Measurements from ENCODE around the gene SDC3.

The SDC3 gene

DNA sequence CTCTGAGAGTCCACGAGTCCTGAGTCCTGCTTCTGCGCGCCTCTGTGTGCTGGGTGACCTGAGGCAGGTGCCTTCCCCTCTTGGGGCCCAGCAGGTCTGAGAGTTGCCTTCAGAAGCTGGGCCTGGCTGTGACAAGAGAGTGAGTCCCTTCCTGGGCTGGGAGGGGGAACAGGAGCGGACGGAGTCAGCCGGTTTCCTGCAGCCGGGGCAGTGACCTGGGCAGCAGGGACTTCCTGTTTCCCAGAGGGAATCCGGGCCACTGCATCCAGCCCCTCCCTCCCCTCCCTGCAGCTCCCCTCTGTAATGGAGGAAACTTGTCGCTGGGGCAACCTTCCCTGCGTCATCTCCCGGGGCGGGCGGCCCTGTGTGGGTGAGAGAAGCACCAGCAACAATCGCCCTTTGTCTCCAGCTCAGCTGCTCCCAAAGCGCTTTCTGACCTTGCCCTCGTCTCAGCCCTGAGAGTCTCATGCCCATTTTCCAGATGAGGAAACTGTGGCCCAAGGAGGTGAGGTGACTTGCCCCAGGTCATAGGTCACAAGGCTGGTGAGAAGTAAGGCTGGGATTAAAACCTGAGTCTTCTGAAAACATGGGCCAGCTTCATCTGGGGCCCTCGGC, 61.1 kb downstream of the SDC3 start:
- peak; percentile 24 for DNase-seq

DNA sequence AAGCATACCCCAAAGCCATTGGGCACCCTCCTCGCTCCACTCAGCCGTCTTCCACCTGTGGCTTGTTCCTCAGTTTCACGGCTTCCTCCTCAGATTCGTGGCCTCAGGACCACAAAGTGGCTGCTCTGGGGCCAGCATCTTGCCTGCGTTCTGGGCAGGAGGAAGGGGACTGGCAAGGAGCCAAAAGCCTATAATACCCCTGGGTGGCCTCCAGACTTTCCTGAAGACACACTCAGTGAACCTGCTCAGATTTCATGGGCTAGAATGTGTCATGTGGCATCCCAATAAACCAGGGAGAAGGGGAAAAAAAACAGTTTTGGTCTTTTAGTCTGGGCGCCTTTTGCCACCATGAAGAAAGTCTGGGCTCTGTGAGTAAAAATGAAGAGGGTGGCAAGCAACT, 62.0 kb downstream of the SDC3 start:
- DNase-seq, result no peak

DNA sequence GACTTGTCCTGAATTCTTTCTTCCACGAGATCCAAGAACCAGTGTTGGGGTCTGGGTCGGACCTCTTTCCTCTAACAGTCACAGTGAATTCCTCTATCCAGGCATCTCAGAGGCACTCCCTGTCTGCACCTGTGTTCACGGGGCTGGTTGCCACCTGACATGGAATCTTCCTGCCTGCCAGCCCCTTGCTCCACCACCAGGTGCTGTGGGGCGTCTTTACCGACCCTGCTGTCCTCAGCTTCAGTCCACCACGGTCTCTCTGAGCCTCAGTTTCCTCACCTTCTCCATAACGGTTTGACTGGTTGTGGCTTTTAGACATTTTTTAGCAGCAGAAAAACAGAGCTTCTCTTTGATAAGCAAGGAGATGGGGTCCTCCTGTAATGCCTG, 62.7 kb downstream of the SDC3 start:
- no peak for DNase-seq

DNA sequence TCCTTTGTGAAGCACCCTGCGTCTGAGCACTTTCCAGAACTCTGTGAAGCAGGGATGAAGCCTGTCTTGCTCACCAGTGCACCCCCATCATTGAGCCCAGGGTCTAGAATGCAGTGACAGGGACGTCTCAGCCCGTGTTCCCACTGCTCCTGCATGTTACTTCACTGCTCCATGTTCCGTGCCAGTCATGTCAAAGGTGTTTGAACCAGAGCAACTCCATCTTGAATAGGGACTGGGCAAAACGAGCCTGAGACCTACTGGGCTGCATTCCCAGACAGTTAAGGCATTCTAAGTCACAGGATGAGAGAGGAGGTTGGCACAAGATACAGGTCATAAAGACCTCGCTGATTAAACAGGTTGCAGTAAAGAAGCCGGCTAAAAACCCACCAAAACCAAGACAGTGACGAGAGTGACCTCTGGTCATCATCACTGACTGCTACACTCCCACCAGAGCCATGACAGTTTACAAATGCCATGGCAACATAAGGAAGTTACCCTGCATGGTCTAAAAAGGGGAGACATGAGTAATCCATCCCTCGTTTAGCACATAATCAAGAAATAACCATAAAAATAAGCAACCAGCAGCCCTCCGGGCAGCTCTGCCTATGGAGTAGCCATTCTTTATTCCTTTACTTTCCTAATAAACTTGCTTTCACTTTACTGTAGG, 63.2 kb downstream of the SDC3 start:
- no peak for DNase-seq

DNA sequence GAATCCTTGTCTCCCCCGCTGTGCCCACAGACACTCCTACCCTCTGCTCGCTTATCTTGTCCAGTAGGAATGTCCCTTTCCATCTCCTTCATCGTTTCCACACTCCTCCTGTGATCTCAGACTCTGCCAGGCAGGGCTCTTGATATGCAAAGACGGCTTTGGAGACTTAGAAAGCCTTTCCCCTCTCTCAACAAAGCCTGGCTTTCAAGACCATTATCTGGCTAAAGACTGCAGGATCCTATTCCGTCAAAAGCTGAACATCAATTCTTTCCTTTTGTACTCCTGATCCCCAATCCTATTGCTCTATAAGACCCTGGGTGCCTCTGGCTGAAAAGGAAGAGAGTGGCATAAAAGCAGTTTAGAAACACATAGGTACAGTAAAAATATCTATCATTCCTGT, 63.9 kb downstream of the SDC3 start:
- no peak for DNase-seq

DNA sequence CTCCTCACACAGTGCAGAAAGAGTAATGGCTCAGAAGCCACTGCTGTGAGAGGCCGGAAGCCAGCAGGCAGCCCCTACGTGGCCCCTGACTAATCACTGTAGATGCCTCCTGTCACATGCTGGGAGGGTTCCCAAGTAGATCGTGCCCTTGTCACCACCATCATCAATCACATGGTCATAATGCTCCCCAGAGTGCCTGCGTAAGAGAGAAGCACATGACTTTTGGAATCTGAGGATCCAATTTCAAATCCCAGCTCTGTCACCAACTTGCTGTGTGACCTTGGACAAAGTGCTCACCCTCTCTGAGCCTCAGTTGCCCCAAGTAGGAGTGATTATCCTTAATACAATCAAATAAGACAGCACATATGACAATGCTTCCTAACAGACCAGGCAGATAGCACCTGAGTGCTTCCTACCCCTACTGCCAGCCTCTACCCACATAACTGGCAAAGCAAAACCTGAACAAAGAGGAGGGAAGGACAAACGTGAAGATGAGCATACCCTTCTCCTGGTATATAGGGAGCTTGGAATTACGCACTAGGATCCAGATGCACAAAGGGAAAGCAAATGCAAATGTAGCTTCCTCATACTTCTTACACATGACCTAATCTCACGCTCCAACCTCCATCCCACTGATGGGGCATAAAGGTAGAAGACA, 65.7 kb downstream of the SDC3 start:
- peak; percentile 47 for DNase-seq

DNA sequence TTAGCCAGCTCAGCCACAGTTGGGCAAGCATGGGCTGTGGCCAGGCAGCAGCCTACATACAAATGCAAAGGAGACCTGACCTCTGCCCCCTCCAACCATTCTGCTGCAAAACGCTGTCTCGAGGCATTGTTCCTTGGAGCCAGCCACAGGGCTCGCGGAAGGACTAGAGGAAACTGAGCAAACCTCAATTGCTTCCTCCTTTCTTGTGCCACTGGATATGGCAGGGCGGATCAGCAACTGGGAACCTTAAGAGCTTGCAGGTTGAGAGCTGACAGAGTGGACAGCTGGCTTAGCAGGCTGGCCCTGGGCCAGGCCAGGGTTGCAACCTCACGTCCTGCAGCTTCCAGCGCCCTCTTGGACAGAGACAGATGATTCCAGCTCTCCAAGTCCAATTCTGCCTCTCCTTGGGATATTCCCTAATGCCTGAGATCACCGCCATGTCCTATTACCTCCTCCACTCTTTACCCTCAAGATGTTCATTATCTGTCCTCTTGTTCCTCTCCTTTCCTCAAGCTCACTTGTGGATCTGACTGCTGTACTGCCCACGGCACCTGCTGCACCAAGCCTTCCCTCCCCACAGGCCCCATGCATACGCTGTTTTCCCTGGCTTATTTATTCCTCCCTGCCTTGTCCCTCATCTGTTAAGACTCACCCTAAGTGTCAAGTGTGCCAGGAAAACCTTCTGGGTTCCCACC, 67.5 kb downstream of the SDC3 start:
- no peak for DNase-seq

DNA sequence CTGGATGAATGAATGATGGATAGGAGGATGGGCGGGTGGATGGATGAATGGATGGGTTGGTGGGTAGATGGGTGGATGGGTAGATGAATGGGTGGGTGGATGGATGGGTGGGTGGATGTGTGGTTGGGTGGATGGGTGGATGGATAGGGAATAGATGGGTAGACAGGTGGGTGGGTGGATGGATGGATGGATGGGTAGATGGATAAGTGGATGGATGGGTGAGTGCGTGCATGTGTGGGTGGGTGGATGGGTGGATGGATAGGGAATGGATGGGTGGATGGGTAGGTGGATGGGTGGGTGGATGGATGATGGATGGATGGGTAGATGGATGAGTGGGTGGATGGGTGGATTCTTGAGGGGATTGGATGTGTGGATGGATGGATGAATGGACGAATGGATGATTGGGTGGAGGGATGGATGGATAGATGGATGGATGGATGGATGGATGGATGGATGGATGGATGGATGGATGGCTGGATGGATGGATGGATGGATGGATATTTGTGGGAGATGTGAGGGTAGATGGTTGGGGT, 68.7 kb downstream of the SDC3 start:
- no peak for DNase-seq

DNA sequence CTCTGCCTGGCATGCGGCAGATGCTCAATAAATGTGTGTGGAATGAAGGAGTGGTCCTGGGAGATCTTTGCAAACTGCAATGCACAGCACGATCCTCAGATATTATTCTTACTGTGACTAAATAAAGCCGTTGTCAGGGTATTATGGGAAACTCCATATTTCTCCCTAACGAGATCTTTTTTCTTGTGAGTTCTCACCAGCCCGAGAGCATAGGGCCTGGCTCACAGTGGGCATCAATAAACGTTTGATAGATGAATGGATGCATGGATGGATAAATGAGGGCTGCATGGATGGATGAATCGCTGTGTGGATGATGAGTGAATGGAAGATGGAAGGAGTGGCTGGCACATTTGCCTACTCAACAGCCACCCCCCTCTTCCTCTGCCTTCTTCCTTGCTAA, 69.6 kb downstream of the SDC3 start:
- no peak for DNase-seq

DNA sequence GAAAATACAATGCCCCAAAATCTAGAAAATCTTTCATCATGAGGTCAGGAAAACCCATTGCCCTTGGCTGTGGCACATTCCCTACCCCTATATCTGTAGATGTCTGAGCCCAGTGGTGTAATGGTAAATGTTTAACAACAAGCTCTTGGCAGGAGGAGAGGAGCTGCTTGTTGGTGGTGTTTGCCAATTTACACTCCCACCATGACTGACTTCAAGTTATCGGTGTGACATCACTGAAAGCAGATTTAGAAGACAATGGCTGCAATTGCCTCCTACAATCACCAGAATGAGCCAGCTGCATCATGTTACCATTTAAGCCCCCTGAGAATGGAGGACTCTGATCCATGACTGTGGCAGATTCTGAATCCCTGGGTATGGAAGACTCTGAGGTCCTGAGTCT, 70.9 kb downstream of the SDC3 start:
- no peak for DNase-seq

DNA sequence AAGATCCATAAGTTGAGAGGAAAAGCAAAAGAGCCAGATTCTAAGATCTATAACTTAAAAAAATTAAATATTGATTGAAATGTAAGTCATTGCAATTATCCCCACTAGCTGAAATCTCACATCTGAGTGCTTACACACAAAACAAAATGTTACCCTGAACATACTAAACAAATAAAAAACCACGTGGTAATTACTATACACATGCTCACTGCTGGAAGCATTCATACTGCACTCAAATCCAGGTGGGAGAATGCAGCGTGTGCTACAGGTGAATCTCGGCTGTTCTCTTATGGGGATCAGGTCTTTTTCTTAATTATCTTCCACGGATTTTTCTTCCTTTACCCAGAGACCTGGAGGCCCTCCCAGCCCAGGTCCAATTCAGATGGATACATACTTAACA, 74.3 kb downstream of the SDC3 start:
- no peak for DNase-seq

DNA sequence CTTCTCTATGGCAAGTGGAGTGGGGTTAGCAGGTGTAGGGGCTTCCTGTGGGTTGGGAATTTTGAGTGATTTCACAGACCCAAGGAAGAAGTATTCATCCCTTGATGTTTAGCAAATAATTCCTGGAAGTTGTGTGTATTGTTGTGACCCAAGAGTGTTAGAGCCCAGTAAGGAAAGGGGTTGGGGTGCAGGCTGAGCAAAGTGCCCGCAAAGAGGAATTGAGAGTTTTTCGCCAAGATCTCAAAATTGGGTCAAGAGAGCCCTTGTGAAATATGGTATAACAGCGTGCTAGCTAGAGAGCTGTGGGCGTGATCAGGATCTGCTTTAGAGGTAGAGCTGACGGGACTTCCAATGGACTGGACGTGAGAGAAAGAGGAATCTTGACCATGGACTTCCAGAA, 78.0 kb downstream of the SDC3 start:
- DNase-seq, result no peak

DNA sequence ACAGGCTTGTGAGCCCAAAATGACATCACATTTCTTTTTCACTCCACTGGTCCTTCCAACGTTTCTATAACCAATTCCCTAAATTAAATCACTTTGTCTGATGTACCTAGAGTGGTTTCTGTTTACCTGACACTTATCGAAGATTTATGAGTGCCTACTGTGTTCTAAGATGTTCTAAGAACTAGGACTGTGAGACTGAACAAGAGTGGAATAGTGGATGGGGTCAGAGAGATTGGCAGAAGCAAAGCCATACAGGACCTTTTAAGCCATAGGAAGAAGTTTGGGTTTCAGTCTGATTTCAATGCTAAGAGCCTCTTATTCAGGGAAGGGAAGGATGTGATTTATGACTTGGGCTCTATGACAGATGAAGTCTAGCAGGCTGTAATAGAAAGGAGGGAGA, 78.7 kb downstream of the SDC3 start:
- no peak for DNase-seq

DNA sequence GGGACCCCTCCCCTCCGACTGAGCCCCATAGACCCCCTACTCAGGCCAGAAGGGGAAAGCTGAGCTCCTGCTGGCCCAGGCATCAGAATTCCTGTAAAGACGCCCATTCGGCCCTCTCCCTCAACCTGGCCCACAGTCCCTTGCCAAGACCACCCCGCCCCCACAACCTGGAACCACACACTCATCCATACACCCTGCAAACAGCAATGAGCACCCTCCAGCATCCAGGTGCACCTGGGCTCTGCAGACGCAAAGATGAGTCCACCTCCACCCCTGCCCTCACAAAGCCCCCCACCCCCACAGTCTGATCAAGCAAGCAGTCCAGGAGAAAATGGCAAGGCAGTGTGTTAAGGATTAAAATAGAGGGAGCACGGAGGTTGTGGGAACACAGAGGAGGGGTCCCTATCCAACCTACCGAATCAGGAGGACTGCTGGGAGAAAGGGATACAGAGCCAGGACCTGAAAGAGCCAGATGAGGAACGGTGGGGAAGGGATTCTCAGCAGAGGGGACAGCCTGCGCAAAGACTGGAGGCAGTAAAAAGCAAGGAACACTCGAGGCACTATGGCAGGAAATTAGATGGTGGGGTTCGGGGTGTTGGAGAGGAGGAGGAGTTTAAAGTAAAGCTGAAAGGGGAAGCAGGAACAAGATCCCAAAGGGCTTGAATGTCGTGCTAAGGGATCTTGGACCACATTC, 83.7 kb downstream of the SDC3 start:
- no peak for DNase-seq

DNA sequence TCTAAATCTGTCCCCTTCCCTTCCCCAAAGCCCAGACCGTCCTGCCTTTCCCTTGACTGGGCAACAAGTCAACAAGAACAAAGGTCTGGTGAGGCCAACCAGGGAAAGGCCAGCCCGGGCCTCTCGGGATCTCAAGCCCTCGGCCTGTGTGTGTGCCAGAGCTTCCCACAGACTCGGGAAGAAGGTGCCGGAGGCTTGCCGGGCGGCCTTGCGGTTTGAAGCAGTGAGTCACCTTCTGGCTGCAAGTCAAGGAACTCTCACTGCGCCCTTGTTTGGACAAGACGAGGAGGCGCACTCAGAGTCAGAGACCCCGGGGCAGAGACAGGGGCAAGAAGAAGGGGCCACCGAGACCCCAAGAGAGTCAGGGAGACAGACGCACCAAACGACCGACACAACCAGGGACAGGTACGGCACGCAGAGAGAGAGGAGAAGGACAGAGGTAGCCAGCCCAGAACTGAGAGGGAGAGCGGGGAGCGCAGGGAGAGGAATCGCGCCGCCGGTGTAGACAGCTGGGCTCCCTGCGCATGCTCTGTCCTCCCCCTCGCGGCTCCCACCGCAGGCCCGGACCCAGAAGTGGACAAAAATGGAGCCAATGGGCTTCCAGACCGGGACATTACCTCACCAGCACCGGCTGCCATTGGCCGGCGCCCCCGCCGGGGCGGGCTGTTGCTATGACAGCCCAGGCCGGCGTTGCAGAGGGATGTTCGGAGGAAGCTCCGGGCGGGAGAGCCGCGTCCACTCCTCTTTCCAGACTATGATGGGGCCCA, 84.4 kb downstream of the SDC3 start:
- peak; percentile 99 for DNase-seq

DNA sequence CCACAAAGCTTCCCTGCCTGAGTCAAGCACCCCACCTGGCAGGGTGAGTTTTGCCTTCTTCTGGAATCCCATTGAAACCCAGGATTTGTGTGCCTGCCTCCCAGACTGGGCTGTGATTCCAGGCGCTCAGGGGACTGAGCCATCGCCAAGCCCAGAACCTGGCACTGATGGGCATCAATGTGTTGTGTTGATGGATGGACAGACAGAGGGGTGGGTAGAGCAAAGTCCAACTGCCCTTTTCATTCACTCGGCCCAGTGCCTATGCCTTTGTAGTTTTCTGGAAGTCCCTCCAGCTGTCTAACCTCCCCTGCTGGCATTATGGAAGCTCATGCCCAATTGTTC, 85.0 kb downstream of the SDC3 start:
- no peak for DNase-seq

DNA sequence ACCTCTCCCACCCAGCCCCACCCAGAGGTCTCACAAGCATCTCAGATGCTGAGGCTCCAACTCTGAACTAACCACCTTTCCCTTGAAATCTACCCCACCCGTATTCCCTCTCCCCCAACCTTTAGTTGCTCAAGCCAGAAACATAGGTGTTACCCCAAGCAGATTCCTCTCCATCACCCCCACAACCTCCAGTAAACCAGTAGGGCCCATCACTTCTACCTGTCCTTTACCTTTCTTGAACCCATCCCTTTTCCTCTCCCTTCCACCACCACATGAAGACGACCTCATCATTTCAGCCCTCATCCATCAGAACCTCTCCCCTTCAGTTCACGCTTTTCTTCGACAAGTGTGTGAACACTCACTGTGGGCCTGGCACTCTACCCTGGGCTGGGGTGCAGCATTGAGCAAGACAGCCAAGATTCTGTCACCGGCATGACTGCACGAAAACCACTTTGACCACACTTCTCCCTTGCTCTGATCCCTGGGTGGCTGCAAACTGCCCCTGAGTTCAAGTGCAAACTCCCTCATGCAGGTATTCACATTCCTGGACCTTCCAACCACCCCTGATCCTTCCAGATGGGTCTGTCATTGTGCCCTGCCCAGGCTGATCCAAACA, 85.5 kb downstream of the SDC3 start:
- peak; percentile 44 for DNase-seq

DNA sequence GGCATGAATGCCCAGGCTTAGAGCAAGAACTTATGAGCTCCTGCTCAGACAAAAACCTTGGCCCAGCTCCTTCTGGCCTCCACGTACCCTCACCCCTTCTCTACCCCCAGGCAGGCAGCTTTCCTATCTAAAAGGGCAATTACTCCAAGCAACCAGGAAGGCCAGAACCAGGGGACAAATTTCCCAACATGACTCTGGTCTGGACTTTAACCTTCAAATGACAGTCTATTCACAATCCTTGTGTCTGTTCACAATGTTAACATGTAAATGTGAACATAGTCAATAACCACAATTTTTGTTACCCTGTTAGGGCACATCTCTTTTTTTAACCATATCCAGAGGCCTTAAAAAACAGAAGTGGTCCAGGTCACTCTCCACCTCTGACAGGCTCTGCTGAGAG, 86.6 kb downstream of the SDC3 start:
- no peak for DNase-seq

DNA sequence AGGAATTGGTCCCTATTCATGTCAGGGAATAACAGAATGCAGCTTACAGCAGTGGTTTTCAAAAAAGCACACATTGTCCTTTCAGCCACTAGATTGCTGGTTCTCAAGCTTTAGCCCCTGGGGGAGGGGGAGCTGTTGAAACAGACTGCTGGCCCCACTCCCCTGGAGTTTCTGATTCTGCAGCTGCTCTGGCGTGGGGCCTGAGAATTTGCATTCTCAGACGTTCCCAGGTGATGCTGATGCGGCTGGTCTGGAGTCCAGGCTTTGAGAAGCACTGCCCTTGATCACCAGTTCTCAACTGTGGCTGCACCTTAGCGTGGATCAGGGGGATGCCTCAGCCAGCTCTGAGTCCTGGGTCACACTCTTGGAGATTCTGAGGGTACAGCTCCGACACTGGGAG, 88.3 kb downstream of the SDC3 start:
- DNase-seq, result no peak
